Kidney (tissue), 14 donors: ENCODE measurements around the gene SSH3. TPM values are rescaled to one million over a fixed set of nuclear protein-coding genes. Genes with fewer than 3 reads are reported as not detected.

Experiments
- DNase-seq, 5 donors: peaks; one replicate each; pipeline ENCODE4 v3.0.0-alpha.2; 2013 to 2020
- FAIRE-seq: peaks from 2 replicates; lab custom pipeline; 2012; peaks lifted over from hg19 to GRCh38; lab: Jason Lieb, UNC
- H3K27ac ChIP-seq, 2 donors: one replicate each; pipeline ENCODE4 v1.7.0; 2013; ENCODE audit warnings: low read depth in 2 of 2, low read length in 2 of 2, inconsistent platforms in 1 of 2
- H3K27me3 ChIP-seq: one replicate; pipeline ENCODE4 v1.7.1; 2013; ENCODE audit warnings: low read length, inconsistent platforms; ENCODE audit not compliant: control insufficient read depth, insufficient read depth
- H3K36me3 ChIP-seq, 3 donors: one replicate each; pipeline versions ENCODE4 v1.7.0 to v1.7.1; 2013; ENCODE audit warnings: low read length in 3 of 3, control low read depth in 1 of 3, inconsistent platforms in 1 of 3; ENCODE audit not compliant: insufficient read depth in 3 of 3, control insufficient read depth in 2 of 3
- H3K4me1 ChIP-seq, 3 donors: one replicate each; pipeline versions ENCODE4 v1.7.0 to v1.7.1; 2013; ENCODE audit warnings: low read length in 3 of 3, inconsistent platforms in 1 of 3, low read depth in 1 of 3; ENCODE audit not compliant: control insufficient read depth in 2 of 3, insufficient read depth in 2 of 3
- H3K4me3 ChIP-seq, 3 donors: one replicate each; pipeline versions ENCODE4 v1.7.0 to v1.8.1; 2013; ENCODE audit warnings: low read length in 3 of 3, control low read depth in 1 of 3, inconsistent platforms in 1 of 3
- H3K9ac ChIP-seq, 3 donors: one replicate each; pipeline versions ENCODE4 v1.7.0 to v1.7.1; 2013; ENCODE audit warnings: low read length in 3 of 3, control low read depth in 1 of 3, inconsistent platforms in 1 of 3
- H3K9me3 ChIP-seq, 3 donors: one replicate each; pipeline versions ENCODE4 v1.7.0 to v1.7.1; 2013; ENCODE audit warnings: low read length in 3 of 3, control low read depth in 1 of 3, inconsistent platforms in 1 of 3; ENCODE audit not compliant: control insufficient read depth in 2 of 3, insufficient read depth in 1 of 3
- CTCF ChIP-seq: IDR thresholded peaks from 3 replicates; pipeline ENCODE4 v1.5.1; 2012; ENCODE audit warnings: mild to moderate bottlenecking, moderate library complexity, borderline replicate concordance; ENCODE audit not compliant: insufficient read depth; ENCODE audit errors: extremely low read depth
- intact Hi-C: fragments of 100-400 bp; cut with DNase I; formaldehyde crosslinking; loops from one replicate; pipeline ENCODE4 v1.11.1; 2022
- polyA plus RNA-seq: library from polyadenylated mRNA; stranded (reverse); fragments of 350-450 nt; fragmentation: Illumina TruSeq; extraction: RNeasy Lipid Tissue Mini Kit (QIAGEN cat#74804); gene quantifications from one replicate; pipeline ENCODE4 v1.2.3, GENCODE V29; 2014; ENCODE audit warnings: low read depth, low replicate concordance; ENCODE audit not compliant: insufficient read depth
- total RNA-seq: library from RNA; stranded (reverse); fragmentation: NEBNext Ultra II Directional; extraction: Animal tissue kit (Norgen Biotek cat#: 25700); gene quantifications from one replicate; pipeline ENCODE4 v1.2.1, GENCODE V29; 2021
- donor health status: control.
- donor health status: control.
- donor health status: control.
- donor health status: control.
- donor health status: control.
- donor health status: DM: yes; HTN: yes; CAD: no.
- donor health status: Normal renal cell carcinoma (clear cell type).

SSH3 gene
- total and polyA plus RNA-seq, 2 donors from 2014 or later: 25.0 to 68.9 TPM

GRCh38 chr11:67288198-67288451 is 15.2 kb upstream of the SSH3 start:
- H3K27me3 ChIP-seq: no peaks in the 10 kb centered on the region
- no peak for TF ChIP-seq CTCF
- H3K27ac ChIP-seq: peak overlapping the region; percentile 88 to 89
- intact Hi-C loops: no loop called here
- FAIRE-seq (no peak), DNase-seq (no peak)
- H3K9me3 ChIP-seq: no peaks in the 10 kb centered on the region
- H3K9ac ChIP-seq: peak overlapping the region; percentile 20 to 84 (median 35)
- H3K4me1 ChIP-seq: peaks cover 0 to 24% (median 12%) of the 10 kb centered on the region in 3 donors
- peak overlapping the region; percentile 31 to 68 (median 37) for H3K4me3 ChIP-seq
- H3K36me3 ChIP-seq: peaks cover 0 to 15% (median 10%) of the 10 kb centered on the region in 3 donors

DNA sequence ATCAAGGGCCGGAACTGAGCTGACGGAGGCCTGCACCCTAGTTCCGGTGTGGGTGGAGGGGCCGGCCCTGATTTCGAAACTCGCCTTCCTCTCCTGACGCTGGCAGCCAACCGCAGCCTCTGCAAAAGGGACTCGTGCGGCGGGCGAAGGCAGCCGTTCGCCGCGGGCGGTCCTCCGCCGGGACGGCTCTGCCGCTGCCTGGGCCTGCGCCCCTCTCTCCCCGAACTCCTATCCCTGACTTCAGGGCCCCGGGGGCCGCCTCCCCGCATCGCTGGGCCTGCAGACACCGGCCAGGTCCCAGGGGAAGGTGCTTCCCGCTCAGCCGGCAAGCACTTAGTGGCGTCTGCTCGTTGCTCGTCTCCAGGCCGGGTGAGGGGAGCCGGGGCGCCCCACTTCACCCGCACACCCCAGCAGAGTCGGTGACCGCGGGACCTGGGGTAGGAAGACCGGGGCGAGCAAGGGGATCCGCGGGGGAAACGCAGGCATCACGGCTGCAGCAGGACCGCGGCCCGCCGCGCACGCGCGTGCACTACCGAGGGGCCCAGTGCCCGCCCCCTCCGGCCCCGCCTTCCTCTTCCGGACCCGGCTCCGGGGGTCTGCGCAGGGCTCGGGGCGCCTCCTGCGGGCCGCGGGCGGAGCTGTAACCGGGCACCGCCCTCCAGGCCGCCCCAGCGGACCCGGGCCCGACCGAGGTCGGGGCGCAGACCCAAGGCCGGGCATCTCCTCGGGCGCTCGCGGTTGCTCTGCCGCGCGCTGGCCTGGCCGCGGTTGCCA is 14.7 kb upstream of the SSH3 start:
- no peak for FAIRE-seq
- Histone ChIP-seq H3K4me1 (peaks cover 0 to 24% (median 12%) of the 10 kb centered on the region in 3 donors), H3K27me3 (no peaks in the 10 kb centered on the region), H3K36me3 (peaks cover 0 to 10% (median 8%) of the 10 kb centered on the region in 3 donors), H3K9ac (peak overlapping the region in 2 of 3 donors; percentile 22 to 84), H3K9me3 (no peaks in the 10 kb centered on the region), H3K27ac (peak overlapping the region; percentile 88 to 89), H3K4me3 (peak overlapping the region; percentile 31 to 68 (median 37))
- peak; percentile 91 to 97 (median 94) for DNase-seq
- intact Hi-C loops: no loop called here
- peak; percentile 4 for TF ChIP-seq CTCF

DNA sequence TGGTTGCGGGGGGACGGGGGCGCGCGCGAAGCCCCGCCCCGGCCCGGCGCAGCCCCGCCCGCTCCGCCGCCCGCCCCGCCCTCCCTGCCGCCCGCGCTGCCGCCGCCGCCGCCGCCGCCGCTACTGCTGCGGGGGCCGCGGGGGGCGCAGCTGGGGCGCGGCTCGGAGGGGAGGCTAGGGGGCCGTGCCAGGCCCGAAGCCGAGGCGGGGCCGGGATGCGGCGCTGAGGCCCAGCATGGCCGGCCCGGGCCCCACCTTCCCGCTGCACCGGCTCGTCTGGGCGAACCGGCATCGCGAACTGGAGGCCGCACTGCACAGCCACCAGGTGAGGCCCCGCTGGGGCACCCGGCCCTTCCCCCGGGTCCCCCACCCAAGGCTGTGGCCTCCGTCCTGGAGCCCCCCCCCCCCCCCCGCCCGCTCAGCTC is 14.1 kb upstream of the SSH3 start, which contains the start of gene ANKRD13D:
Gene ANKRD13D, plus strand, starts transcription at position 78 of the 425 bp plus-strand sequence. Its CDS starts 158 bp downstream, at position 236.
- TF ChIP-seq CTCF: no peak
- intact Hi-C loops: no loop called here
- no peak for DNase-seq
- H3K27me3 ChIP-seq: no peaks in the 10 kb centered on the region
- no peak for FAIRE-seq
- H3K36me3 ChIP-seq: peaks cover 0 to 5% (median 3%) of the 10 kb centered on the region in 3 donors
- peak within 1 kb of the TSS; percentile 30 to 84 (median 48) for H3K9ac ChIP-seq
- peaks cover 0 to 24% (median 12%) of the 10 kb centered on the region in 3 donors for H3K4me1 ChIP-seq
- H3K9me3 ChIP-seq: no peaks in the 10 kb centered on the region
- peak within 1 kb of the TSS; percentile 31 to 68 (median 54) for H3K4me3 ChIP-seq
- peak within 1 kb of the TSS; percentile 88 to 89 for H3K27ac ChIP-seq
